H1 (cell line): ENCODE data around the gene SLC13A4. TPM values are rescaled to one million over a fixed set of nuclear protein-coding genes. Genes with fewer than 3 reads are reported as not detected.

Experiments
- CTCF ChIA-PET: fragments of 300-600 bp; sonication (Branson Sonifier 250); formaldehyde crosslinking; loops from one replicate; lab custom pipeline; 2021; ENCODE audit not compliant: partially characterized antibody; lab: Charles Lee
- POLR2A ChIA-PET: fragments of 300-600 bp; sonication (Branson Sonifier 250); formaldehyde crosslinking; loops from one replicate; lab custom pipeline; 2021; ENCODE audit warnings: inconsistent platforms; ENCODE audit not compliant: partially characterized antibody; lab: Charles Lee
- DNase-seq, 2 experiments: peaks; one replicate each; pipeline versions ENCODE4 v3.0.0 to v3.0.0-alpha.2; 2010 to 2022; ENCODE audit warnings: low spot score in 2 of 2, low read depth in 1 of 2, mixed read lengths in 1 of 2
- FAIRE-seq: peaks from 2 replicates; lab custom pipeline; 2011; peaks lifted over from hg19 to GRCh38; lab: Jason Lieb, UNC
- H2AFZ ChIP-seq: 2 replicates; pipeline ENCODE4 v1.8.1; 2012; ENCODE audit warnings: low read length, inconsistent platforms
- H2AK5ac ChIP-seq: 2 replicates; pipeline ENCODE4 v1.6.1; 2013; ENCODE audit warnings: low read depth, low read length
- H2BK120ac ChIP-seq: replicated peaks from 2 replicates; pipeline ENCODE3; 2013; ENCODE audit warnings: low read depth, low read length, inconsistent platforms
- H2BK12ac ChIP-seq: 2 replicates; pipeline ENCODE4 v1.6.1; 2013; ENCODE audit warnings: low read depth, low read length
- H2BK15ac ChIP-seq: 2 replicates; pipeline ENCODE4 v1.6.1; 2013; ENCODE audit warnings: low read length
- H2BK20ac ChIP-seq: 2 replicates; pipeline ENCODE4 v1.6.1; 2013; ENCODE audit warnings: low read length
- H2BK5ac ChIP-seq: 2 replicates; pipeline ENCODE4 v1.6.1; 2013; ENCODE audit warnings: low read depth, low read length
- H3K14ac ChIP-seq: 2 replicates; pipeline ENCODE4 v1.6.1; 2013; ENCODE audit warnings: inconsistent platforms; ENCODE audit not compliant: insufficient read length
- H3K18ac ChIP-seq: 2 replicates; pipeline ENCODE4 v1.6.1; 2013; ENCODE audit warnings: low read length; ENCODE audit errors: extremely low read depth
- H3K23ac ChIP-seq: 2 replicates; pipeline ENCODE4 v1.6.1; 2013; ENCODE audit warnings: inconsistent platforms; ENCODE audit not compliant: insufficient read length
- H3K23me2 ChIP-seq: 2 replicates; pipeline ENCODE4 v1.6.1; 2013; ENCODE audit warnings: low read depth, low read length
- H3K27ac ChIP-seq: 2 replicates; pipeline ENCODE4 v1.6.1; 2011; ENCODE audit warnings: low read depth, low read length, inconsistent platforms
- H3K27me3 ChIP-seq, 4 experiments: replicated peaks in 1 of 4; 1 replicate in 1 of 4; 2 replicates in 3 of 4; pipeline versions ENCODE4 v1.6.1 to v1.8.1; 2011 to 2013; ENCODE audit warnings: low read length in 3 of 4, mild to moderate bottlenecking in 3 of 4, inconsistent platforms in 2 of 4, mixed read lengths in 2 of 4, moderate library complexity in 1 of 4; ENCODE audit not compliant: control insufficient read depth in 3 of 4, insufficient read depth in 3 of 4; ENCODE audit errors: extremely low read depth in 1 of 4
- H3K36me3 ChIP-seq, 4 experiments: 2 replicates each; pipeline versions ENCODE4 v1.6.1 to v1.8.1; 2011 to 2013; ENCODE audit warnings: mild to moderate bottlenecking in 4 of 4, low read length in 3 of 4, moderate library complexity in 2 of 4, control low read depth in 1 of 4, inconsistent platforms in 1 of 4; ENCODE audit not compliant: insufficient read depth in 4 of 4, control insufficient read depth in 2 of 4
- H3K4ac ChIP-seq: replicated peaks from 2 replicates; pipeline ENCODE3; 2013; ENCODE audit warnings: low read length, low read depth, mixed read lengths, inconsistent platforms; ENCODE audit not compliant: insufficient read length
- H3K4me1 ChIP-seq, 4 experiments: replicated peaks in 1 of 4; 1 replicate in 1 of 4; 2 replicates in 3 of 4; pipeline versions ENCODE4 v1.6.1 to v1.8.1; 2011 to 2013; ENCODE audit warnings: low read length in 3 of 4, inconsistent platforms in 2 of 4, mixed read lengths in 1 of 4; ENCODE audit not compliant: insufficient read depth in 4 of 4, control insufficient read depth in 3 of 4
- H3K4me2 ChIP-seq, 2 experiments: 2 replicates each; pipeline versions ENCODE4 v1.6.1 to v1.8.1; 2011 to 2013; ENCODE audit warnings: low read depth in 2 of 2, low read length in 2 of 2, control low read depth in 1 of 2, inconsistent platforms in 1 of 2, mild to moderate bottlenecking in 1 of 2; ENCODE audit not compliant: insufficient read depth in 1 of 2
- H3K4me3 ChIP-seq, 4 experiments: fragments of 200-600, 300-600 bp in 1 of 4; sonication (generic), shearing (Covaris generic), sonication (Bioruptor Twin) in 1 of 4; 2 replicates each; pipeline versions ENCODE4 v1.5.1 to v1.8.1; 2011 to 2016; ENCODE audit warnings: low read length in 4 of 4, low read depth in 3 of 4, control low read depth in 2 of 4, inconsistent platforms in 2 of 4, mild to moderate bottlenecking in 2 of 4, mixed read lengths in 1 of 4, moderate library complexity in 1 of 4; ENCODE audit not compliant: insufficient read depth in 2 of 4; ENCODE audit errors: extremely low read depth in 1 of 4
- H3K56ac ChIP-seq: replicated peaks from 2 replicates; pipeline ENCODE3; 2013; ENCODE audit warnings: low read depth, mild to moderate bottlenecking, mixed read lengths, low read length, inconsistent platforms; ENCODE audit not compliant: insufficient read length
- H3K79me1 ChIP-seq: 2 replicates; pipeline ENCODE4 v1.6.1; 2013; ENCODE audit warnings: low read depth, low read length, control low read depth
- H3K79me2 ChIP-seq, 2 experiments: 2 replicates each; pipeline versions ENCODE4 v1.6.1 to v1.8.1; 2012 to 2013; ENCODE audit warnings: low read length in 2 of 2, mild to moderate bottlenecking in 2 of 2, inconsistent platforms in 1 of 2; ENCODE audit not compliant: insufficient read depth in 2 of 2, control insufficient read depth in 1 of 2
- H3K9ac ChIP-seq, 4 experiments: replicated peaks in 1 of 4; 1 replicate in 1 of 4; 2 replicates in 3 of 4; pipeline versions ENCODE4 v1.6.1 to v1.8.1; 2011 to 2013; ENCODE audit warnings: low read depth in 3 of 4, low read length in 3 of 4, control low read depth in 2 of 4, mild to moderate bottlenecking in 2 of 4, moderate library complexity in 2 of 4, inconsistent platforms in 1 of 4; ENCODE audit errors: extremely low read depth in 1 of 4
- H3K9me3 ChIP-seq, 2 experiments: 2 replicates each; pipeline versions ENCODE4 v1.6.1 to v1.8.1; 2012 to 2013; ENCODE audit warnings: mild to moderate bottlenecking in 2 of 2, moderate library complexity in 2 of 2, control low read depth in 1 of 2, inconsistent platforms in 1 of 2, low read depth in 1 of 2, low read length in 1 of 2, mixed read lengths in 1 of 2; ENCODE audit not compliant: insufficient read depth in 2 of 2
- H4K20me1 ChIP-seq, 2 experiments: replicated peaks in 1 of 2; 2 replicates each; pipeline versions ENCODE3 to v1.8.1; 2011 to 2013; ENCODE audit warnings: inconsistent platforms in 2 of 2, low read length in 2 of 2, mild to moderate bottlenecking in 1 of 2; ENCODE audit not compliant: insufficient read depth in 2 of 2, control insufficient read depth in 1 of 2
- H4K5ac ChIP-seq: 2 replicates; pipeline ENCODE4 v1.6.1; 2013; ENCODE audit warnings: low read length, low read depth, mixed read lengths, inconsistent platforms; ENCODE audit not compliant: insufficient read length
- H4K8ac ChIP-seq: 2 replicates; pipeline ENCODE4 v1.8.0; 2013; ENCODE audit warnings: mild to moderate bottlenecking, moderate library complexity, low read length, inconsistent platforms; ENCODE audit not compliant: insufficient read depth; ENCODE audit errors: extremely low read depth
- H4K91ac ChIP-seq: replicated peaks from 2 replicates; pipeline ENCODE3; 2013; ENCODE audit warnings: low read length, mixed read lengths, inconsistent platforms; ENCODE audit not compliant: insufficient read length
- ASH2L ChIP-seq: fragments of 200-600, 300-600 bp; sonication (generic); IDR thresholded peaks from one replicate; pipeline ENCODE4 v1.7.1; 2017; ENCODE audit warnings: low read length
- CREB1 ChIP-seq: IDR thresholded peaks from 2 replicates; pipeline ENCODE4 v1.6.1; 2012; ENCODE audit warnings: inconsistent platforms
- EGR1 ChIP-seq: IDR thresholded peaks from 2 replicates; pipeline ENCODE4 v1.6.1; 2011; ENCODE audit warnings: low read depth, low read length, borderline replicate concordance
- GTF2F1 ChIP-seq: IDR thresholded peaks from 2 replicates; pipeline ENCODE4 v1.6.1; 2012; ENCODE audit warnings: low read depth, low read length, improper control_type of control experiment, borderline replicate concordance
- HDAC6 ChIP-seq: IDR thresholded peaks from one replicate; pipeline ENCODE4 v1.7.1; 2012; ENCODE audit warnings: low read depth, mild to moderate bottlenecking, inconsistent platforms, low read length, moderate library complexity
- NRF1 ChIP-seq: IDR thresholded peaks from 2 replicates; pipeline ENCODE4 v1.6.1; 2011; ENCODE audit warnings: mild to moderate bottlenecking, low read depth, low read length, improper control_type of control experiment
- POLR2A ChIP-seq, 2 experiments: IDR thresholded peaks; 1 replicate in 1 of 2; 2 replicates in 1 of 2; pipeline ENCODE4 v1.6.1; 2011; ENCODE audit warnings: low read depth in 2 of 2, low read length in 2 of 2, mild to moderate bottlenecking in 2 of 2; ENCODE audit errors: control extremely low read depth in 1 of 2
- POU5F1 ChIP-seq: IDR thresholded peaks from 2 replicates; pipeline ENCODE4 v1.6.1; 2011; ENCODE audit warnings: low read depth, mild to moderate bottlenecking, low read length, moderate library complexity
- RNF2 ChIP-seq: fragments of 200-900, 300-1000 bp; sonication (generic); IDR thresholded peaks from 2 replicates; pipeline ENCODE4 v1.7.1; 2016; ENCODE audit warnings: borderline replicate concordance, low read depth, mild to moderate bottlenecking, antibody characterized with exemption, low read length; ENCODE audit not compliant: poor library complexity, severe bottlenecking; ENCODE audit errors: missing control alignments
- SAP30 ChIP-seq: fragments of 300-600 bp; sonication (generic); IDR thresholded peaks from 2 replicates; pipeline ENCODE4 v1.7.1; 2012; ENCODE audit warnings: low read length, moderate library complexity, mild to moderate bottlenecking, inconsistent platforms; ENCODE audit not compliant: insufficient read depth, insufficient replicate concordance
- SRF ChIP-seq: IDR thresholded peaks from 2 replicates; pipeline ENCODE4 v1.6.1; 2011; ENCODE audit warnings: mild to moderate bottlenecking, low read depth, low read length, moderate library complexity
- TAF7 ChIP-seq: optimal IDR thresholded peaks from 2 replicates; pipeline ENCODE3; 2011; ENCODE audit warnings: low read depth, mild to moderate bottlenecking, inconsistent platforms, low read length, moderate library complexity, borderline replicate concordance
- YY1 ChIP-seq: IDR thresholded peaks from 2 replicates; pipeline ENCODE4 v1.6.1; 2011; ENCODE audit warnings: low read depth, mild to moderate bottlenecking, low read length
- WGBS, 2 experiments: shearing (Covaris generic) in 1 of 2; methylation state at CpG; one replicate each; pipeline versions ENCODE4 v1.1.6 to v1.1.7; 2013 to 2015; ENCODE audit warnings: low lambda C conversion rate in 2 of 2, mixed read lengths in 2 of 2, inconsistent platforms in 1 of 2, low coverage in 1 of 2, missing lambda C conversion rate in 1 of 2; ENCODE audit not compliant: insufficient replicate concordance in 2 of 2, insufficient coverage in 1 of 2, insufficient read length in 1 of 2; ENCODE audit errors: extremely low coverage in 1 of 2, missing lambda C conversion rate in 1 of 2; 5-methylcytosine and 5-hydroxymethylcytosine counted together
- polyA plus RNA-seq, 7 experiments: library from polyadenylated mRNA; depleted of rRNA in 3 of 7; stranded (reverse) in 5 of 7; unstranded in 2 of 7; fragments of >200 nt in 5 of 7; fragments of 200-250 nt in 2 of 7; gene quantifications; 1 replicate in 5 of 7; 2 replicates in 1 of 7; 4 replicates in 1 of 7; pipeline versions ENCODE4 v1.2.1 to v1.2.3, GENCODE V29; 2011 to 2013; ENCODE audit warnings: missing spikeins in 2 of 7, mixed read lengths in 2 of 7
- total RNA-seq: library from RNA; stranded (reverse); fragmentation: NEBNext Ultra II Directional; extraction: Animal tissue kit (Norgen Biotek cat#: 25700); gene quantifications from 2 replicates; pipeline ENCODE4 v1.2.1, GENCODE V29; 2021
- TF ChIP-seq, protein P1 (sequence below): IDR thresholded peaks from 2 replicates; pipeline ENCODE4 v1.6.1; 2011; ENCODE audit warnings: low read length, improper control_type of control experiment

The SLC13A4 gene
- total and polyA plus RNA-seq, 2 of the 8 experiments (the other 6 are each of a cell fraction or from before 2014, with no cell fraction given), result 3.9 to 7.5 TPM

DNA sequence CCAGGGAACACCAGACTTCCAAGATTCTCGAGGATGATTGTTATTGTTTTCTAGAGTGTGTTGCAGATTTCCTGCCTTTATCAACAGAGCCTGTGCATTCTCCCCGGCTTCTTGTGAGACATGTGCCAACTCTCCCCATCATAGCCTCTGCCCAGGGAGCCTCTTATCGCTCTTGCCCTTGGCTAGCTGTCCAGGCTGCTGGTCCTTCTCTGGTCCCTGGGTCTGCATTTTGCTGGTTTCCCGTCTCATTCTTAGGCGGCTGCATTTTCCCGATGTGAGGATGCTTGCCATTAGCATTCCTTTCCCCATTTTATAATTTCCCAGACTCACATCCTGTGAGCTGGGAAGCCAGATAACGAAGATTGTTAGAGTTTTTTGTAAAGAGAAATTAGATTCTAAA lies 15.2 kb downstream of the SLC13A4 start:
- no peak overlapping the region for H2BK5ac ChIP-seq
- no peak overlapping the region for H4K91ac ChIP-seq
- H3K27me3 ChIP-seq, result no peaks in the 10 kb centered on the region
- H3K79me1 ChIP-seq, result no peaks in the 10 kb centered on the region
- no peak overlapping the region for H3K23ac ChIP-seq
- H3K4me3 ChIP-seq, result no peak overlapping the region
- no peak for DNase-seq
- H2BK120ac ChIP-seq, result no peak overlapping the region
- no peaks in the 10 kb centered on the region for H3K9me3 ChIP-seq
- no peak overlapping the region for H3K27ac ChIP-seq
- no peak overlapping the region for H3K56ac ChIP-seq
- 86% methylated on average over 7 of the region's 7 CpGs; no CpG with 5 or more reads in 1 of the 2 experiments for WGBS, 2 experiments
- FAIRE-seq, result no peak
- no peak overlapping the region for H3K9ac ChIP-seq
- H3K18ac ChIP-seq, result no peak overlapping the region
- H2BK15ac ChIP-seq, result no peak overlapping the region
- no peak overlapping the region for H3K4me2 ChIP-seq
- no peak overlapping the region for H3K4ac ChIP-seq
- peaks cover 0 to 4% (median 2%) of the 10 kb centered on the region in 4 experiments; a peak in 1 of 7 replicates for H3K4me1 ChIP-seq
- no peak overlapping the region for H2AK5ac ChIP-seq
- peaks cover 0 to 5% of the 10 kb centered on the region in 2 experiments for H4K20me1 ChIP-seq
- H4K5ac ChIP-seq, result no peak overlapping the region
- H4K8ac ChIP-seq, result no peak overlapping the region
- H3K79me2 ChIP-seq, result no peaks in the 10 kb centered on the region
- H3K36me3 ChIP-seq, result no peaks in the 10 kb centered on the region
- ChIA-PET CTCF (interaction anchor here (1.0 to 14.4 kb wide), 6 partner anchors 9 to 88 kb away, joined by 3 to 133 read pairs (median 48); partner anchors contain the start of gene SLC13A4), POLR2A (no interaction called here)
- peaks cover 6% of the 10 kb centered on the region; the same call in 1 of the 2 replicates for H3K23me2 ChIP-seq
- H2BK12ac ChIP-seq, result no peak overlapping the region
- H2AFZ ChIP-seq, result no peak overlapping the region
- H3K14ac ChIP-seq, result no peak overlapping the region
- H2BK20ac ChIP-seq, result no peak overlapping the region
- TF ChIP-seq CREB1 (no peak), NRF1 (no peak), HDAC6 (no peak), GTF2F1 (no peak), YY1 (no peak), ASH2L (no peak), TAF7 (no peak), POU5F1 (no peak), SRF (no peak), RNF2 (no peak), SAP30 (no peak), POLR2A (IDR thresholded peaks at IDR 0.05; ENCODE audit: control extremely low read depth in 1 of 2, low read depth in 2 of 2, low read length in 2 of 2) (no peak), EGR1 (no peak)
- TF ChIP-seq, protein P1, sequence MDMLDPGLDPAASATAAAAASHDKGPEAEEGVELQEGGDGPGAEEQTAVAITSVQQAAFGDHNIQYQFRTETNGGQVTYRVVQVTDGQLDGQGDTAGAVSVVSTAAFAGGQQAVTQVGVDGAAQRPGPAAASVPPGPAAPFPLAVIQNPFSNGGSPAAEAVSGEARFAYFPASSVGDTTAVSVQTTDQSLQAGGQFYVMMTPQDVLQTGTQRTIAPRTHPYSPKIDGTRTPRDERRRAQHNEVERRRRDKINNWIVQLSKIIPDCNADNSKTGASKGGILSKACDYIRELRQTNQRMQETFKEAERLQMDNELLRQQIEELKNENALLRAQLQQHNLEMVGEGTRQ, result no peak
